ENCODE results near the gene TAS2R30. TPM values are rescaled to one million over a fixed set of nuclear protein-coding genes. Genes with fewer than 3 reads are reported as not detected.

TAS2R30 gene
- total RNA-seq, 1 experiment from 2014 or later: 3.6 TPM

GRCh38 chr12:11092128-11092527 is 42.3 kb downstream of the TAS2R30 start, which contains the start of gene TAS2R43:
TAS2R43 (minus strand) TSS chr12:11092313; CDS start chr12:11092229, 84 bp downstream.
- DNase-seq: no peak
- no peaks in the 10 kb centered on the region for H3K27me3 ChIP-seq
- no peak within 1 kb of the TSS for H3K27ac ChIP-seq
- H3K36me3 ChIP-seq: no peaks in the 10 kb centered on the region
- no peak within 1 kb of the TSS for H3K4me3 ChIP-seq
- no peaks in the 10 kb centered on the region for H3K4me1 ChIP-seq
- no peaks in the 10 kb centered on the region for H3K9me3 ChIP-seq (replicated peaks)

- Histone ChIP-seq H3K4me1 (no peaks in the 10 kb centered on the region), H3K9me3 (replicated peaks) (no peaks in the 10 kb centered on the region), H3K27me3 (no peaks in the 10 kb centered on the region), H3K4me3 (no peak overlapping the region), H3K27ac (no peak overlapping the region), H3K36me3 (no peaks in the 10 kb centered on the region)
- DNase-seq: no peak
These were observed 45.2 kb downstream of the TAS2R30 start for GRCh38 chr12:11089246-11089645.

DNA sequence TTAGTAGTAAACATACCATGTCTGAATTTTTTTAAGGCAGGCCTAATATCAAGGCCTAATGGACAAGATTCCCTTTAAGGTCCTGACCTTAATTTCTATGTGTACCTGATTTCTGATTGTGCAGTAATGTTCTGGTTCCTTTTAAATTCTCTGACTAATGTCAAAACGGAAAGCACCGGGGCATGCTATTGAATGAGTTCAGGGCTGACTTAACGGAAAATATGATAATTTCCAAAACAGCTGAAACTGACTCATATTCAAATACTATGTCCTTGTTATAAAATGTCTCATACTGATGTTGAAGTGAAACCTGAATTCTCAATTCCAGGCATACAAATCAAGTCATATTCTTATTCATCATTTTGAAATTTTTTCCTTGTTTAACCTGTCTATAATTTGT is 49.0 kb downstream of the TAS2R30 start:
- Histone ChIP-seq H3K4me3 (no peak overlapping the region), H3K36me3 (no peaks in the 10 kb centered on the region), H3K4me1 (no peaks in the 10 kb centered on the region), H3K27ac (no peak overlapping the region), H3K27me3 (no peaks in the 10 kb centered on the region), H3K9me3 (replicated peaks) (peaks cover 4% of the 10 kb centered on the region; the same call in 1 of the 2 replicates)
- no peak for DNase-seq

Other genes starting within 250 kb of the TAS2R30 start
- gene TAS2R13, start 225.1 kb downstream of the TAS2R30 start, total RNA-seq (2014; rRNA removed; shearing (Covaris generic)): 0.71 and 1.3 TPM in 2 replicates
- gene PRH2, start 205.4 kb downstream of the TAS2R30 start, total RNA-seq (2014; rRNA removed; shearing (Covaris generic)): not detected in 2 replicates
- gene TAS2R14, start 195.4 kb downstream of the TAS2R30 start, total RNA-seq (2014; rRNA removed; shearing (Covaris generic)): 1.4 and 2.8 TPM in 2 replicates
- gene TAS2R50, start 147.7 kb downstream of the TAS2R30 start, total RNA-seq (2014; rRNA removed; shearing (Covaris generic)): 0.76 and 2.3 TPM in 2 replicates
- gene TAS2R20, start 136.3 kb downstream of the TAS2R30 start, total RNA-seq (2014; rRNA removed; shearing (Covaris generic)): 0.86 and 3.9 TPM in 2 replicates
- gene TAS2R19, start 112.0 kb downstream of the TAS2R30 start, total RNA-seq (2014; rRNA removed; shearing (Covaris generic)): 2.5 and 4.5 TPM in 2 replicates
- gene TAS2R31, start 103.2 kb downstream of the TAS2R30 start, total RNA-seq (2014; rRNA removed; shearing (Covaris generic)): 1.5 and 2.7 TPM in 2 replicates
- gene TAS2R46, start 72.3 kb downstream of the TAS2R30 start, total RNA-seq (2014; rRNA removed; shearing (Covaris generic)): 1.2 and 2.3 TPM in 2 replicates
- 0.63 and 0.97 TPM in 2 replicates for gene TAS2R43, start 42.3 kb downstream of the TAS2R30 start, total RNA-seq (2014; rRNA removed; shearing (Covaris generic))
- gene SMIM10L1, start 36.5 kb upstream of the TAS2R30 start, total RNA-seq (2014; rRNA removed; shearing (Covaris generic)): 9.8 and 10.9 TPM in 2 replicates
- gene TAS2R42, start 52.3 kb upstream of the TAS2R30 start, total RNA-seq (2014; rRNA removed; shearing (Covaris generic)): not detected in 2 replicates
- not detected in 2 replicates for gene PRB3, start 135.1 kb upstream of the TAS2R30 start, total RNA-seq (2014; rRNA removed; shearing (Covaris generic))
- not detected in 2 replicates for gene PRB4, start 175.8 kb upstream of the TAS2R30 start, total RNA-seq (2014; rRNA removed; shearing (Covaris generic))

All from SJCRH30 (cell line).